ENCODE measurements around the gene TRIM44.

Gene TRIM44, protein sequence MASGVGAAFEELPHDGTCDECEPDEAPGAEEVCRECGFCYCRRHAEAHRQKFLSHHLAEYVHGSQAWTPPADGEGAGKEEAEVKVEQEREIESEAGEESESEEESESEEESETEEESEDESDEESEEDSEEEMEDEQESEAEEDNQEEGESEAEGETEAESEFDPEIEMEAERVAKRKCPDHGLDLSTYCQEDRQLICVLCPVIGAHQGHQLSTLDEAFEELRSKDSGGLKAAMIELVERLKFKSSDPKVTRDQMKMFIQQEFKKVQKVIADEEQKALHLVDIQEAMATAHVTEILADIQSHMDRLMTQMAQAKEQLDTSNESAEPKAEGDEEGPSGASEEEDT

DNA sequence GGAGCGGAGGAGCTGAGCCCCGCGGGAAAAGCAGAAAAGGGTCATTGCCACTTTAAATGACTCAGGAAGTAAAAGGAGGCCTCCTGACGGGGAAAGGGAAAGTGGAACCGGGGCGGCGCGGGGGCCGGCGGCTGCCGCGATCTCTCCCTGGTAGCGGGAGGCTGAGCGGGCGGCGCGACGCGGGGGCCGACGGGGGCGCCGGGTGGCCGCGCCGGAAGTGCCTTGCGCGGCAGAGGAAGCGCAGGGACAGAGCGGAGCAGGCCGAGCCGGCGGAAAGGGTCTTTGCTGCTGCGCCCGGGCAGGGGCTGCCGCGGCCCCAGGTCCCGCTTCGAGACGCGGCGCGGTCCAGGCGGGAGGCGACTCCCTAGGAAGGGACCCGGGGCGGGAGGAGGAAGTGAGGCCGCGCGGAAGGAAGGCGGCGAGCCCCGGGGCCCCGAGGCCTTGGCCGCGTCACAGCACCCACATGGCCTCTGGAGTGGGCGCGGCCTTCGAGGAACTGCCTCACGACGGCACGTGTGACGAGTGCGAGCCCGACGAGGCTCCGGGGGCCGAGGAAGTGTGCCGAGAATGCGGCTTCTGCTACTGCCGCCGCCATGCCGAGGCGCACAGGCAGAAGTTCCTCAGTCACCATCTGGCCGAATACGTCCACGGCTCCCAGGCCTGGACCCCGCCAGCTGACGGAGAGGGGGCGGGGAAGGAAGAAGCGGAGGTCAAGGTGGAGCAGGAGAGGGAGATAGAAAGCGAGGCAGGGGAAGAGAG lies at the start of gene TRIM44:
Gene TRIM44, plus strand, starts transcription at position 127 of the 759 bp plus-strand sequence. Its CDS starts 337 bp downstream, at position 464.
- H3K27ac ChIP-seq: peak within 1 kb of the TSS; percentile 92
- ChIA-PET CTCF (interaction anchor here (0.6 kb wide), 2 partner anchors 221 to 1286 kb away, joined by 3 read pairs; no protein-coding TSS in a partner anchor), POLR2A (ENCODE audit: low non-redundant PET) (interaction anchor here (0.9 to 1.4 kb wide), 2 partner anchors 39 to 43 kb away, joined by 3 read pairs; no protein-coding TSS in a partner anchor)
- DNase-seq (ENCODE audit: low spot score): peak; percentile 81
- no peak for TF ChIP-seq CTCF (conservative IDR thresholded peaks at IDR 0.05; ENCODE audit: low read depth)

GRCh38 chr11:35614939-35615569 lies 47.5 kb upstream of the TRIM44 start:
- no peak for TF ChIP-seq CTCF (conservative IDR thresholded peaks at IDR 0.05; ENCODE audit: low read depth)
- ChIA-PET CTCF (interaction anchor here (0.6 to 1.0 kb wide), 6 partner anchors 8 to 685 kb away, joined by 3 to 6 read pairs (median 4); no protein-coding TSS in a partner anchor), POLR2A (ENCODE audit: low non-redundant PET) (no interaction called here)
- no peak for DNase-seq (ENCODE audit: low spot score)
- no peak overlapping the region for H3K27ac ChIP-seq

- TF ChIP-seq CTCF (conservative IDR thresholded peaks at IDR 0.05; ENCODE audit: low read depth): peak; percentile 72
- H3K27ac ChIP-seq: no peak overlapping the region
- POLR2A ChIA-PET (ENCODE audit: low non-redundant PET): no interaction called here
- peak; percentile 57 for DNase-seq (ENCODE audit: low spot score)
- CTCF ChIA-PET: interaction anchor here (0.6 to 1.0 kb wide), 9 partner anchors 9 to 1127 kb away, joined by 3 to 6 read pairs (median 3); no protein-coding TSS in a partner anchor
Measured at GRCh38 chr11:35615921-35616900, 46.4 kb upstream of the TRIM44 start.

DNA sequence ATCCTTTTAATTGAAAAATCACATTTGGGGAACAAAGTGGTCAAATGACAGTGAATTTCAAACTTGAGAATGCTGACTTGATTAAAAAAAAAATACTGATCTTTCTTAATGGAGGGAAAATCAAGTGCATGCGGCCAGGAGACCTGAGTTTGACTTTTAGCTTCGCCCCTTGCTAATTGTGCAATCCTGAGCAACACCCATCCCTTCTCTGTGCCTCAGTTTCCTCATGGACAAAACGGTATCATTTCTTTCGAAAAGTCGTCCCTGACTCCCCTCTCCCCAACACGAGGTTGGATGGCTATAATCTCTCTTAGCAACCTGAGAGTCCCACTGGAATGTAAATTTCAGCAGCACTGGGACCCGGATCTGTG lies 45.3 kb upstream of the TRIM44 start:
- ChIA-PET CTCF (interaction anchor here (0.6 to 3.3 kb wide), 4 partner anchors 135 to 655 kb away, joined by 3 to 11 read pairs (median 7); no protein-coding TSS in a partner anchor), POLR2A (ENCODE audit: low non-redundant PET) (no interaction called here)
- DNase-seq (ENCODE audit: low spot score): no peak
- H3K27ac ChIP-seq: peak overlapping the region; percentile 99
- TF ChIP-seq CTCF (conservative IDR thresholded peaks at IDR 0.05; ENCODE audit: low read depth): no peak

GRCh38 chr11:35617687-35618496 lies 44.7 kb upstream of the TRIM44 start, which contains the start of gene FJX1:
FJX1 (plus strand) TSS chr11:35618460; CDS start chr11:35618637, 177 bp downstream.
- peak within 1 kb of the TSS; percentile 99 for H3K27ac ChIP-seq
- POLR2A ChIA-PET (ENCODE audit: low non-redundant PET): no interaction called here
- TF ChIP-seq CTCF (conservative IDR thresholded peaks at IDR 0.05; ENCODE audit: low read depth): no peak
- CTCF ChIA-PET: interaction anchor here (0.6 to 3.3 kb wide), 4 partner anchors 136 to 655 kb away, joined by 3 to 11 read pairs (median 7); no protein-coding TSS in a partner anchor
- DNase-seq (ENCODE audit: low spot score): peak; percentile 90

Data from RWPE1 (cell line).